CD4-positive, alpha-beta T cell treated with Interleukin-17A for 4 hours (primary cell): ENCODE measurements around the gene RNF146.
A peak's percentile ranks its signal among the peaks of the same experiment; 100 is the strongest.
"Not testable (repeated sequence)": the region's sequence is repeated elsewhere in the genome, so short reads cannot be mapped to it uniquely, and the experiment has no call there.

Experiments
- DNase-seq: peaks from one replicate; pipeline ENCODE4 v3.0.0-alpha.2; 2020; ENCODE audit warnings: mixed read lengths

Gene RNF146

DNA sequence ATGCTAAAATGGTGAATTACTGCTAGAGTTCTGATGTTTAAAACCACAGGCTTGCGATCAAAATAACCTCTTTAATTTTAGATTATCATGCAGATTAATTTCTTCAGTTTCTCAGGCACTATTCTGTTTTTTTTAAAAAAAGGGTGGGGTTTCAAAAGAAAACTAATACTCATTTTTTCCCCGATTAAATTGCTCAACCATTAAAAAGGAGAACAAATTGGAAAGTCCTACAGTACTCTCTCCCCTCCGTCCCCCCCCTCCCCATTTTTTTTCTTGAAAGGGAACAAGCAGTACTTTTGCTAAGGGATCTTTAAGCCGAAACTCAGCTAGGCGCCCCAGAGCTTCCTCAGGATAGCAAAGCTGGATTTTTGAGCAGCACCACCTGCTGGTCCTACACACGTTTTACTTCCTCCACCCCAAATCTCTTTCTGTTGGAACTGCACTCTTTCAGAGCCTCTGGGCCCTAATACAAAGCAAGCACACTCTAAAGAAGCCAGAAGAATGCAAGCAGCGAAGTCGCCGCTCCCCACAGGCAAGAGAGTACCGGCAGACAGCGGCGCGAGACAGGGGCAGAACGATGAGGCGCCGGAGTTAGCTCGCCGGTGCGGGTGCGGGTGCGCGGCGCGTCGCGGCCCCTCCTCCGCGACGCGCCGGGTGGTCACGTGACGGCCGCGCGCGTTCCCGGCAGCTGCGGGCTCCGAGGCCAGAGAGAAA is at the start of gene RNF146:
Gene RNF146 (plus strand): TSS at position 687 of the 714 bp plus-strand sequence. CDS start 13,475 bp downstream, outside the sequence.
- DNase-seq, result peak; percentile 74

DNA sequence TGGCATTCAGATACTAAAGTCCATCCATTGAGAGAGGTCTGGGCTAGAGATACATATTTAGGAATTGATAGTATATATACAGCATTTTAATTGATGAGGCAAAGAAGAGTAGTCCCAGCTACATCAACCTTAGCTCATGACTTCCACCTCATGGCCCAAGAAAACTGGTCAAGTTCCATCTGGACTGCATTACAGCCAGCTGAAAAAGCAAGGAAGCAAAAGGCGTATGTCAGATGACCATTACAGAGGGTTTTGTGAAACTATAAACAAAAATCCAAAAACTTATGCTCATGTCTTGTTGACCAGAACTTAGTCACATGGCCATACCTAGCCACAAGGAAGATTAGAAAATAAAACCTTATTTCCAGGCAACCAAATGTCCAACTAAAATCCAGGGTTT is 46.8 kb upstream of the RNF146 start:
- DNase-seq, result no peak

DNA sequence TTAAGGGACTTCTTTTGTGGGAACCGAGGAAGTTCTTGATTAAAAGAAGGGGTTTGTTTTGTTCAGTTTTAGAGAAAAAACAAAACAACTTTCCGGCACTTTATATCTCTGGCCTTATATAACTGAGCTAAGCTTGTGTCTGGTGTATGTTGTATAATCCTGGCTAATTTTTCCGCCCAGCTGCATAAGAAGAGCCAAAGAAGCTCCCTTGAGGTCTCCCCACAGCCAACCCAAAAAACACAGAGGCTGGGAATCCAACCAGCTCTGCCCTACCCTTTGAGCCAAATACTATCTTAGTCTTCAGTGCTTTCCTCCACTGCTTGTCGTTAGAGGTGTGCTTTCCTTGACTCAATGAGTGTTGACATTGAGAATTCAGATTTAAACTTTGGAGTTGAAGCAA is 45.5 kb upstream of the RNF146 start:
- no peak for DNase-seq

- DNase-seq, result no peak
Measured at GRCh38 chr6:127222418-127222817, 44.2 kb upstream of the RNF146 start.

GRCh38 chr6:127225497-127225896 is 41.2 kb upstream of the RNF146 start:
- DNase-seq, result no peak

- DNase-seq, result not testable (repeated sequence)
Measured at GRCh38 chr6:127233819-127234218, 32.8 kb upstream of the RNF146 start.

DNA sequence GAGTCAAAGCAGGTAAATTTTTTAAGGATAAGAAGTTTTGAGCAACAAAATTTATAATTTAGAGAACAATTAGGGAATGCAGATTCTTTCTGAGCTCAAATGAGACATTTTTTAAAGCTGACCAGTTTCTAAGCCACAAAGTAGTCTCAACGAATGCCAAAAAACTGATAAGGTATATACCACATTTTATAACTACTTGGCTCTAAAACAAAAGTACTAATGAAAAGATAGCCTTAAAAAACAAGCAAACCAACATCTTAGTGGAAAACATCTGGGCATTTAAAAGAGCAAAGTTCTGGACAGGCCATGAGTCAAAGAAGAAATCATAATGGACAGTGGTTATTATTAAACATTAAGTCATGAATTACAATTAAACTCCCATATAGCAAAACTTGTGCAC is 23.2 kb upstream of the RNF146 start:
- no peak for DNase-seq

- DNase-seq, result no peak
Measured at GRCh38 chr6:127247114-127248096, 19.3 kb upstream of the RNF146 start.

- DNase-seq, result no peak
Measured at GRCh38 chr6:127249621-127250020, 17.0 kb upstream of the RNF146 start.

- no peak for DNase-seq
Measured at GRCh38 chr6:127255286-127255685, 11.4 kb upstream of the RNF146 start.

- DNase-seq, result no peak
Measured at GRCh38 chr6:127262896-127263295, 3.8 kb upstream of the RNF146 start.

DNA sequence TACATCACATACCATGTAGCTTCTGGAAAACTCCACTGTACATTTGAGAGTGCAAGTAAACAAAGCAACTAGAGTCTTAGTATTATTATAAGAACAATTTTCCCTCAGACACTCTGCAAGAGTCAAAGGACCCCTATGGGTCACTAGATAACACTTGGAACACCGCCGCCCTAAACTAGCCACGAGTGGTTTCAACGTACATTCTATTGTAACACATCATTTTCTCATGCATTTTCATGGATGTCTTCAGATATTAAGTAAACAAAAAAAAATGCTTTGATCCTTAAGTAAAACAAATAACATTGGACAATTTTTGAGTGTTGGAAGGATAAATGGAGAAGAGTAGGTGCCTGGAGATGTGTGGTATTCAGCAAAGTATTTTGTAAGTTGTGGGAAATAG is 3.2 kb upstream of the RNF146 start:
- DNase-seq, result no peak

DNA sequence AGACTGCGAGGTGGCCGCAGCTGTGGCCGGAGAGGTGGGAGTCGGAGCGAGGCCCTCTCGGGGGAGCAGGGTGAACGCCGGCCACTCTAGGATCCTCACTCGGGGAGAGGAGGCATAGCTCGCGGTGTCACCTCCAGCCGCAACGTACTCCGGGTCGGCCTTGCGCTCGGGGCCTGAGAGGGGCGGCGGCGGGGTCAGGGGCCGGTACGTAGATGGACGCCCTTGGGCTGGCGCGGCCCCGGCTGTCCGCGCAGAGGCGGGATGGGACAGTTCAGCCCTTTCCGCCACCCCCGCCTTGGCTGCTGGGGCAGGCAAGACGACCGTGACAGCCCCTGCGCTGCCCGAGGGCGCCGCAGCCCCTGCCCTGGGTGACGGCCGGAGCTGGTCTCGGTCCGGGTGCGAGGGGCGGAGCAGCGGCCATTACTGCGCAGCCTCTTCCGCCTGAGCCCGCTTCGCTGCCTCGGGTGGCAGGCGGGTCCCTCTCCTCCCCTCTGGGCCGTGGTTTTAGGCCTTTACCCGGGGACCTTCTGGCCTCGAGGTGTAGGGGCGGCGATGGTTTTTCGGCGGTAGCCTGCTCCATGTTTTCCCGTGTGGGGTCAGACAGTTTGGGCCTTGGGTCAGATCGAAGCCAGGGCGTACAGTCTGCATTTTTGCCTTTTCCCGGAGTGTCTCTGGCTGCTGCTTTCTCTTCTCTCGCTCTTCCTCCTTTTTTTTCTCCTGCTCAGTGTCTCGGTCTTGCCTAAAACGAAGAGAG is 405 bp downstream of the RNF146 start:
- DNase-seq, result peak; percentile 60

- DNase-seq, result peak; percentile 4
Measured at GRCh38 chr6:127267646-127268625, 1.3 kb downstream of the RNF146 start.

- DNase-seq, result no peak
Measured at GRCh38 chr6:127272576-127272975, 5.9 kb downstream of the RNF146 start.

DNA sequence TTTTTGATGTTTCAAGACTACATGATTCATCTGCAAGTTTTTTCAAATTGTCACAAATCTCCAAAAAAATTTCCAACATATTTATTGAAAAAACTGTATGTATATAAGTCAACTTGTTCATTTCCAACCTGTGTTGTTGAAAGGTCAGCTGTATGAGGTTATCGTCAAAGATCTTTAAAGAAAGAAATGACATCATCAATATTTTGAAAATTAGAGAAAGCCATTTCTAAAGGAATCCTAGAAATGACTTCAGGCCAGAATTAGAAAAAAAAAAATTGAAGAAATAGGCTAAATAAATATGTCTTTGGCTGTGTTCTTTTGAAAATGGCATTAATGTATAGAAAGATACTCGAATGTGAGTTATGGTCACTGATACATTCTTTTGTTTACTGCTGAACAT is 6.8 kb downstream of the RNF146 start:
- DNase-seq, result no peak

GRCh38 chr6:127276331-127276730 is 9.7 kb downstream of the RNF146 start:
- DNase-seq, result no peak

DNA sequence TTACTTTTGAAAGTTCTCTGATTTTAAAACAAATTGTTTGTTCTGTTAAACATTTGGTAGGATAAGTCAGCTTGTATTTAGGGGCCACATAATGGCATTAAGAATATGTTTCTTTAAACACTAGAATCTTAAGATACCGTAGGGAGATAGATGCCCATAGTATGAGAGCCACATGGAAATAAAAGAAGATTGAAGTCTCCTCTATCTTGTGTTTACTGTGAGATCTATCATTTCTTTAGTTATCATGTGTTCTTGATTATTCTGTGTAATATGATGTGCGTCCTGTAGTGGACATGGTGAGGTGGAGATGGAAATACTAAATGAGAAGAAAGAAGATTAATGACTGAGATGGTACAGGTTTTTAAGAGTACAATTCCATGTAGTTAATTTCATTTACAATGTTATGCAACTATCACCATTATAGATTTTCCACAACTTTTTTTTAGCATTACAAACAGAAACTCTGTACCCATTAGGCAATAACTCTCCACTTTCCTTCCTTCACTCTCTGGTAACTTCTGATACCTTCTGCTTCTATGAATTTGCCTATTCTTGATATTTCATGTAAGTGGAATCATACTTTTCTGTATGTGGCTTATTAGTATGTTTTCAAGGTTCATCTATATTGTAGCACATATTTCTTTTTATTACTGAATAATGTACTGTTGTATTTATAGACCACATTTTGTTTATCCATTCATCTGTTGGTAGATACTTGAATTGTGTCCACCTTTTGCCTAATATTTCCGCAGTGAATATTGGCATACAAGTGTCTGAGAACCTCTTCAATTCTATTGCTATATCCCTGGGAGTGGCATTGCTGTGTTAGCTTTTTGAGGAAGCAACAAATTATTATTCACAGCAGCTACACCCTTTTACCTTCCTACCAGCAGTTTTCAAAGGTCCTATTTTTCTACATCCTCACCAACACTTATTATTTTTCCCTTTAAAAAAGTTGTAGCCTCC is 11.5 kb downstream of the RNF146 start:
- DNase-seq, result no peak

GRCh38 chr6:127279815-127280214 is 13.2 kb downstream of the RNF146 start:
- DNase-seq, result no peak

- DNase-seq, result no peak
Measured at GRCh38 chr6:127282184-127282583, 15.5 kb downstream of the RNF146 start.

DNA sequence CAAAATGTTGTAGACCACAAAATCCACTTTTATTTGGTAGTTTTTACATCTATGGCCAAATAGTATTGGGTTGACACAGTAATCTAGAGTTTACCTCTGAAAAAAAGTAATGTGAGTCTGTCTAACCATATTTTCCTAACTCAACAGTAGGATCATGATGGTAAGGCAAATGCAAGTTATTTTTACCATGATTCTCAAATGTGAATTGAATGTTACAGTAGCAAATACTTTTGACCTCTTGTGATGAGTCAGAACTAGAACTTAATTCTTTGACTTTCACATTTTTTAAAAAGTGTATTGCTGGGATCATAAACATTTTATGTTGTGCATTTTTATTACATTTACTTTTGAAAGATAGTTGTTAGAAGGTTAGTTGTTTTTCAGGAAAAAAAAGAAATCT is 22.0 kb downstream of the RNF146 start:
- DNase-seq, result no peak
